Stimulated activated CD8-positive, alpha-beta memory T cell treated with anti-CD3 and anti-CD28 coated beads, Interleukin-7, amount 100 ng/mL, for 24 hours (primary cell): ENCODE data around the gene NTN1.
"Not testable (repeated sequence)": the region's sequence is repeated elsewhere in the genome, so short reads cannot be mapped to it uniquely, and the experiment has no call there.

ENCODE experiments used
- DNase-seq: peaks from one replicate; pipeline ENCODE4 v3.0.0-alpha.2; 2020; ENCODE audit warnings: low read depth

NTN1 gene

DNA sequence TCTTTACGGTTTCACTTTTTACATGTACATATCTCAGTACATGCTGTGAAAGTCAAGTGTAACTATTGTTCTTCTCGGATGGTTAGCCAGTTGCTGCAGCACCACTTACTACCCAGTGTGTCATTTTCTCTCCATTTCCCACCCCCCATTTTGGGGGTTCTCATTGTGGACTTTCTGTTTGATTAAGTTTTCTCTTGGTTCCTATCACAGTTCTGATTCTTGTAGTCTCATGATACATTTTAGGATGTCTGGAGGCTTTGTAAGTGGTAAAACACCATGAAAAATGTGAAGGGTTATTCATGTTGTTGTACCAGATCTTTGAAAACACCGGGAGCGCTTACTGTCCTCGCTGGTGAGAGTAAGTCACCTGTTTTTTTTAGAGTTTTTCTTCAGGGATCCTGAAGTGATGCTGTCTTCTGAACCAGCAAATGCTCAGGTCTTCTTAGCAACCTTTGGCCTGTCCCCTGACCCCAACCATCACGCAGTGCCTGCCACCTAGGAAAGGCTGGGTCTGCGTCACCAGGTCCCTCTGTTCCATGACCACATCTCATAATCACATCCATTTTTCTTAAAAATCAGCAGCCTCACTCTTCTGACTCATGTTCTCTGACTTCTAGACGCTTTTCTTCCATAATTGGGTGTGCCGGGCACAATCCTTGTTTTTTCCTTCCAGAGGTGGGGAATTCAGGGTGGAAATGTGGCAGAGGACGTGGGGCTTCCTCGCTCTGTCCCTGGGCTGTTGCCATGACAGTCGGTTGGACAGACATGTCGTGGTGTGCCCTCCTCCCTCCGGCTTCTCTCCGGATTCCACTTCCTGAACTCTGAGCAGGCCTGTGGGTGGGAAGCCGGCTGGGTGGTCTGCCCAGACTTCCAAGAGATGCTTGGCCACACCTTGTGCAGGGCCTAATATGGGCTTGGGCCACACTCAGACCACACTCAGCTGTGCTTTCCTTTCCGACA is 102.6 kb downstream of the NTN1 start:
- no peak for DNase-seq

DNA sequence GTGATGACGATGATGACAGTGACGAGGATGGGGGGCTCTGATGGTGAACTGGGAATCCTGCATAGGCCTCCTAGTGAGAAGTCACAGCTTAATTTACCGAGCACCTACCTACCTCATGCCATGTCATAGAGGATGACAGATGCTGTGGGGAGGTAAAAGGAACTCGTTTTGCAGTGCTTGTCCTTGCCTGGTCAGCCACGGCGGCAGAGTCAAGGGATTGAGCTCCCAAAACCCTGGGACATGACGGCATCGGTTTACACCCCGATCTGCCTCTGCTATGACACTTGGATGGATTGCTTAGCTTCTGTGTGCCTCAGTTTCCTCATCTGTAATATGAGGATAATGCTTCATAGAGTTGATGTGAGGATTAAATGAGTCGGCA is 103.2 kb downstream of the NTN1 start:
- DNase-seq = no peak

DNA sequence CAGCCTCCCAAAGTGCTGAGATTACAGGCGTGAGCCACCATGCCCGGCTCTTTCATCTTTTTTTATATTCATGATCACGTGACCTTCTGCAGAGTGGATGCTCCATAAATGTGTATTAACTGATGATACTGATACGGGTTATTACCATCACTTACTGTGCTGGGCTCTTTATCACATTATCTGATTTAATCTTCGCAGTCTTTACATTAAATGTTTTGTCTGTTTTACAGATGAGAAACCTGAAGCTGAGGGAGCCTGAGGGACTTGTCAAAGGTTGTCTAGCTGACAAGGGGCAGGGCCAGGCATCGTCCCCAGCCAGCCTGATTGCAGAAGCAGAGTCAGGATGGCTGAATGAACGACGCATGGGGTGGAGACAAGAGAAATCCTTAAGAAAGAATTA is 104.4 kb downstream of the NTN1 start:
- no peak for DNase-seq

DNA sequence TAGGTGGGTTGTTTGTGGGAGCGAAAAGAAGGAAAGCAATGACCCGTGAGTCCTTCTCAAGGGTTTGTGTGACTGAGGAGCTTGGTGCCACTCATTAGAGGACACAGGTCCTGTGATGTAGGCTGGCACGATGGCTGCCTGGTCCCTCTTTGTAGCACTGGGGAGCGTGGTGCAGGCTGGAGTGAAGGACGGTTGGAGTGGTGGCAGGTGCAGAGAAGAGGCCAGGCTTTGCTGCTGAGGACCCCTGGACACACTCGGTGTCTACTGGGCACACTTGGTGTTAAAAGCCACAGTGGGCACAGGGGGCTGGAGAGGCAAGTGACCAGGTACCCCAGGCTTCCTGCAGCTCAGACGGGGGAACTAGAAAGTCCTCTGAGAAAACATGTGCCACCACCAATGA is 106.0 kb downstream of the NTN1 start:
- DNase-seq = no peak

DNA sequence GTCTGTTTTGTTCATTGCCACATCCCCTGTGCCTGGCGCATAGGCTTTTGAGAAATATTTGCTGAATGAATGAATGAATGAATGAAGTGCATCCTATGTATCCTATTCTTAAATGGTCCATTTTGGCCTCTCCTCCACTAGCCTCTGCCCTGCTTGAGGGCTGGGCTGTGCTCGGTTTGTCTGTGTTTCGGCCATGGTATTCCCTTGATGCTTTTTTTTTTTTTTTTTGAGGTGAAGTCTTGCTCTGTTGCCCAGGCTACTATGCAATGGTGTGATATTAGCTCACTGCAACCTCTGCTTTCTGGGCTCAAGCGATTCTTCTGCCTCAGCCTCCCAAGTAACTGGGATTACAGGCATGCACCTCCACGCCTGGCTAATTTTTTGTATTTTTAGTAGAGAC is 110.1 kb downstream of the NTN1 start:
- DNase-seq = no peak

DNA sequence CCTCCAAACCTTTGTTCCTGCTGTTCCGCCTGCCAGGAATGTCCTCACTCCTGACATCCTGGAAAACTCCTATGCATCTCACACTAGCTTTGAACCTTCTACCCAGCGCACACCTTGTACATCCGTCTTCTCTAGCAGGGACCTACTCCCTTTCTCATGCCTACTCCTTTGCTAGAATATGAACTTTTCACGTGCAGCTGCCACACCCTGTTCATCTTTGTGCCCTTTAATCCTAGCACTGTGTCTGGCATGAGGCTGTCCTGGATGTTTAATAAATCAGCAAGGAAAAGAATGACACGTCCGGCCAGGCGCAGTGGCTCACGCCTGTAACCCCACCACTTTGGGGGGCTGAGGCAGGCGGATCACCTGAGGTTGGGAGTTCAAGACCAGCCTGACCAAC is 111.0 kb downstream of the NTN1 start:
- DNase-seq = no peak

DNA sequence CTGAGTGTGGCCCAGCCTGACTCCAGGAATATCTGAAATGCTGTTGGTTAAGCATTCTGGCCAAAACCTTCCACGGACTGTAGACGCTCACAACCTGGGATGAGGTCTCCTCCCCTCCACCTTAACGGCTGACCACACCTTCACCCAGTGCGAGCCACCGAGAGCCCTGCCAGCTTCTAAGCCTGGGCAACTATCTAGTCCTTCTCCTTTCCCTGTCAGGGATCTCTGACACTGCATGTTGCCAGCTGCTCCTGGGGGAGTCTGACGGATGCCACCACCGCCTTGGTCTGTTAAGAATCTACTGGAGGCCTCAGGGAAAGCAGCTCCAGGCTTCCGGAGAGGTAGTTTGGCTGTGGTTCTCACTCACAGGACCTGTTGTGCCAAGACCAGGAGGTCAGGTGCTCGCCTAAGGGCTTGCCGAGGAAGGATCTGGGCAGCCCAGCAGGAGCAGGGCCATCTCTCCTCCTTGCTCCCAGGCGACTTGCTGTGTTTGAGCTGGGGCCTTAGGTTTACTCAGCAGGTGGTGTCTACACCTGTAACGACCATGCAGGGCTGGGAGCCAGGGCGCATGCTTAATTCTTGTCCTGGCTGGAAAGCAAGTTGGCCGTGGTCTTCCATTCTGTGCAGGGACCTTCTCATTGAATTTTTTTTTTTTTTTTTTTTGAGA is 111.8 kb downstream of the NTN1 start:
- no peak for DNase-seq

DNA sequence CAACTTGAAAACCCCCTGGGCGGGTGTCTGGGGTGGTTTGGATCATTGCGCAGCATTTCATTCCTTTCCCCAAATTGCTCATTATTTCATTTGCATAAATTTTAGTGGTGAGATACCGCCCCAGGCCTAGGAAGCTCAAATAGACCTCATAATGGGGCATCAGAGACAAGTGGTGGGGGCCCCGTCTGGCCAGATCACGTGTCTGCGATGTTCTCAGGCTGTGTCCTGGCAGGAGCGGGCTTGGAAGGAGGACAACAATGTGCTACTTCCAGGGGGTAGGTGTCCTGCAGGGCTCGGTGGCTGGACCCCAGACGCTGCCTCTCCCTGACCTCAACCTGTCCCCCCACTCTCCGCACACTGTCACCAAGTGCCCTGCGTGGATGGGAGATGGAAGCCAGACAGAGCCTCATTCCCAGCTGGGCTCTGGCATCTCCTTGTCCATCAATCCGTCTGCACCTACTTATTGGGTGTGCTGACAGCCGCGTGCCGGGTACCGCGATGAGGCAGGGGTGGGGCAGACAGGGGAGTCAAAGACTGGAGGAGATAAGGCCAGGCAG is 116.9 kb downstream of the NTN1 start:
- no peak for DNase-seq

DNA sequence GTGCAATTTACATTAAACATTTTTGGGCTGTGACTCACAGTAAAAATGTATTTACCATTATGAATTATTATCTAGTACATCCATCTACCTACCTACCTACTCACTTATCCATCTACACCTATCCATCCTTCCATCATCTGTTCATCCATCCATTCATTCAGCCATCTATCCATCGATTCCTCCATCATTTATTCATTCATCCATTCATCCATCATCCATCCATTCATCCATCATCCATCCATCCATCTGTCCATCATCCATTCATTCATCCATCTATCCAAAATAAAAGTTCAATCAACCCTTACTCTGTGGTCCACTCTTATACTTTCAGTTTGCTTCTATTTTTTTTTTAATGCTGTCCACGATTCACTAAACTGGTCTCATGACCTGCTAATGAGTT is 118.4 kb downstream of the NTN1 start:
- DNase-seq = no peak

DNA sequence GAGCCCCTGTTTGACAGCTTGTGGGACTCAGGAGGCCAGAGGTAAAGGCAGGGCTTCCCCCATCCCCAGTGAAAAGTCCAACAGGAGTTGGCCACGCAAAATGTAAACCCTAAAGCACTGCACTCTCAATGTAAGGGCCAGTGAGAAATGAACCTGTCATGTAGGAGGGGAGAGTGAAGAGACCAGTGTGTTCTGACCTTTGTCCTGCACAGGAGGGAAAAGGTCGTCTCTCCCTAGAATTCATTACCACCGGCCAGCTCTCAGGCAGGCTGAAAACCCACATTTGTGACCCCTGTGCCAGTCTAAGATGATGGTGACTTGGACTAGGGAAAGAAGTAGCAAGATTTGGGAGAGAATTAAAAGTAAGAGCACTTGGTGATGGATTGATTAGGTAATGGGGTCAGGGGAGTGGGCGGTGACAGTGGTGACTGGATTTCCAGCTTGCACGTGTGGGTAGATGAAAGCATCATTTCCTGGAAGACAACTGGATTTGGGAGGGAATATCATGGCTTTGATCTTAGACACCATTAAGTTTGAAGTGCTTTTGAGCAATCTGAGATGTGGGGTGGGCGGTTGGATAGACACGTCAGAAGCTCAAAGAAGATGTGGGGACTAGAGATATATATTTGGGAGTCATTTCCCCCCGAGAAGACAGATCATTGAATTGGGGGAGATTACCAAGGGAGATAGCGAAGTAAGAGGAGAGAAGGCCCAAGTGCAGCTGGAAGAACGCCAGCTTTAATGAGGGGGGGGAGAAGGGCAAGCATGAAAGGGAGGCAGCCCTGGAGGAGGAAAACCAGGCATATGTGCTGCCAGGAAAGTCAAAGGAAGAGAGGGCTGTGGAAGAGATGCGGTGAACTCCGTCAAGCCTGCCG is 119.5 kb downstream of the NTN1 start:
- no peak for DNase-seq

DNA sequence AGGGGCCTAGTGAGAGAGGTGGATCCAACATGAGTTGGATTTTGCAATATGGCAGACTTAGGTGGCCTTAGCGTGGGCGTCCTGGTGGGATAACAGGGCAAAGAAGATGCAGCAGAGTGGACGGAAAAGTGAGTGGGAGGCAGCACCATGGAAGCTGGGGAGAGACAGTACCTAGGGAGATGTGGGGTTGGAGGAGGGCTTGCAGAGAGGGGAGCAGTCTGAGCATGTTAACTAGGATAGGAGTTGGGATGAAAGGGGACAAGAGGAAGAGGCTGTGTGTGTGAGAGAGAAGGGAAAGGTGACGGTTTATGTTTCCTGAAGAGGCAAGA is 120.1 kb downstream of the NTN1 start:
- DNase-seq = no peak

DNA sequence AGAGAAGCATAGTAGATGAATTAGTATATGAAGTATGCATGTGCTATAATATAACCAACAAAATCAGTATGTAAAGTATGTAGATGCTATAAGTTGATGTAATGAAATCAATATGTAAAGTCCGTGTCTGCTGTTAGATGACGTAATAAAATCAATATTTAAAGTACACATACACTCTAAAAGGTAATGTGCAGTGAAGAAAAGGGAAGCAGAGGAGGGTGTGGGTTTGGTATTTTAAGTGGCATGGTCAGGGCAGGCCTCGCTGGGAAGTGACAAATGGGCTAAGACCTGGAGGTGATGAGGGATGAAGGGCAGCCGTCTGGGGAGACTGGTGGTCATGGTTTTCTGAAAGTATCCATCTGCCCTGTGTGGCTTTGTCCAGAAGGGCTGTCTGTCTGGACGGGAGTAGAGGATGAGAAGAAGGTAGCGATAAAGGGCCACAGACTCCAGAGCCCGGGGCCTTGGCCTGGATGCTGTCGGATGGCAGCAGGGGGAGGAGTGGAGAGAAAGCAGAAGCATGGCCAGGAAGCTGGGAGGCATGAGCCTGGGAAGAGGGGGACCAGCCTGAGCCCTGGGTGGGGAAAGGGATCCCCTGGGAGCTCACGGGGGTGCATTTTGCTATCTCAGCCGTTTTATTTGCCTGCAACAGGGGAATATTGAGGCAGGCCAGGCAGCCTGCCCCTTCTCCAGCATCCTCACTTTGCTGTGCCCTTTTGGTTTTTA is 121.6 kb downstream of the NTN1 start:
- DNase-seq = no peak

DNA sequence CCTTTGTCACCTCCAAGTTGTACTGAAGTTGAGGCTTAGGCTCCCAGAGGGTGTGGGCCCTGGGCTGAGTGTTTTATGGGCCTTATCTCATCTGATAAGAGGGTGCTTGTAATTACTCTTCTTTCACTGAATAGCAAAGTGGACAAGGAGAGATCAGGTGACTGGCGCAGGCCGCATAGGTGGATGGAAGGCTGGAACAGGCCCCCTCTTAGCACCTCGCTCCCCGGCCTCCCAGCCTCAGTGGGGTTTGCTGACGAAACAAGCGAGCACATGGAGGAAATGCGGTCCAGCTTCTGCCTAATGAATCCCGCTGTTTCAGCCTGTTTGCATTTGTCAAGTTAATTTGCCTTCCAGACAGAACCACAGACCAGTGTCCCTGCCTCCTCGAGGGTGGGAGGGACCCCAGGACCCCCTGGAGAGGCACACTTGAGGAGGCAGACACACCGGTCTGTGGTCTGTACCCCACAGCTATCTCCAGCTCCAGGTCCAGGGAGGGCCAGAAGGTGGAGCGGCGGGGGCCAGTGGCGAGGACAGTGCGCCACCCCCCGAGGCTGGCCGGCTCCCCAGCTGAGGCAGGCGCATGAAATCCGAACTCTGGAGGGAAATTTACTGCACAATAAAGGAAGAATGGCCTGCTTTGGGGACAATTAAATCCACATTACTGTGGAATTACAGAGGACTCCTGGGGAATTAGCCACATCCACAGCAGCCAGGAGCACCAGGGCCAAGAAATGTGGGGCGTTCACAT is 123.4 kb downstream of the NTN1 start:
- no peak for DNase-seq

DNA sequence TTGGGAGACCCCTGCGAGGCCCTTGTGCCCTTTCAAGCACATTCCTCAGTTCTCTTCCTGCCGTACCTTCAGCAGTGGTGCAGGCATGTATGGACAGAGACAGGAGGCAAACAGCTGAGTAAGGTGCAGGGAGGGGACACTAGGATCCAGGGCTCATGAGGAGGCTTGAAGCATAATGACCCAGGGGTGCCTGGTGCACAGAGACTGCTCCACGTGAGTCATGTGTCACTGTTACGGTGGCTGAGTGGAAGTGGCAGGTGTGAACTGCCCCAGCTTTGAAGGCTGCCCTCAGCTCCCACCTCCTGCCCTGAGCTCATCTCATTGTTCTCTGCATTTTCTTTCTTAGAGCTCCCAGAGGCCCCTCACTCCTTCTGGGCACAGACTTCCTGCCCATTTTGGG is 124.8 kb downstream of the NTN1 start:
- DNase-seq = no peak

DNA sequence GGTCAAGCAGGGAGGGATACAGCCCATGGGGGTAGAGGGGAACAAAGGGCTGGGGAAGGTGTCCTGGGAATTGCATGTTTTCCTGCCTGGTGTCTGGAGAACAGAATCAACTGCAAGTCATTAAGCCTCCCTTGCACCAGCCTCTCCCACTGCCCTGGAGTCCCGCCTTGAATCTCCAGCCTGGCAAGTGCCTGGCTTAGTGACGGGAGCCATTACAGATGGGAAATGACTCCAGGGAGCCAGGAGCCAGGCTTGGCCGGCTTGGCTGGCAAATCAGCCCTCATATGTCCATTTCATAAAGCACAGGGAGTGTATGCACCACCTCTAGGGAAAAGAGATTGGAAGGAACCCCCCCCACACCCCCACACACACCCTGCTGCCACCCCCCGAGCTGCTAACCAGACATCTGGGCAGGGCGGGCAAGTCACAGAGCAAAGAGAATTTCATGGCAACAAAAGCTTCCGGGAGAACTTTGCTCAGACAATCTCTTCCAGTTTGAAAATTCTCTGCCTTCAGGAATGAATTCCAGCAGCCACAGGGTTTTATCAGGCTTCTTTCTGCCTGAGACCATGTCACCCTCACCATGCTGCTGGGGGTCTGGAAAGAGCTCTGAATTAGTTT is 127.7 kb downstream of the NTN1 start:
- no peak for DNase-seq

DNA sequence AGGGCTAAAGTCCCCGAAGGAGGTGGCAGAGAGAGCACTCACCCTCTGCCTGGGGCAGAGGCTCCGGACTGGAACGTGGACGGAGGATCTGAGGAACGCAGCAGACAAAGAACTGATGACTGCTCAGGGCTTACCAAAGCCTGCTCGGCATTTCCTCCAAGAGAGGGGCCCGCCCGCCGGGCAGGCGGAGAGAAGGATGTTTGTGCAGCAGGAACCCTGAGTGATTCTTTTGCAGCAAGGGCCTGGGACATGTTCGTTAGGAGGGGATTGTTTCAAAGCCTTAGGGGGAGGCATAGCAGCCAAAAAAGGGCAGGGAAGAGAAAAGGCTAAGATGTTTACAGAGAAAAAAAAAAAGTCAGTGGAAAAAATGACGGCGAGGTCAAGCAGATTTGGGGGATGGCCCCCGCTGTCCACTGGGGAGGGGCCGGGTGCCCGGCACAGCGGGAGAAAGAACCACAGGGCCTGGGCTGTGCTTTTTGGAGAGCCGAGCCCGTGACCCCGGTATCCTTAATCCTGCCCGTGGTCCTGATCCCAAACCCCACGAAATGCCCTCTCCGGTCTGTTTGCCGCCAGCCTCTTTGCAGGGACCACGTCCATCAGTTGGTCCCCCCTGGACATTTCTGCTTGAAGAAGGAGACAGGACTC is 129.3 kb downstream of the NTN1 start:
- DNase-seq = no peak

DNA sequence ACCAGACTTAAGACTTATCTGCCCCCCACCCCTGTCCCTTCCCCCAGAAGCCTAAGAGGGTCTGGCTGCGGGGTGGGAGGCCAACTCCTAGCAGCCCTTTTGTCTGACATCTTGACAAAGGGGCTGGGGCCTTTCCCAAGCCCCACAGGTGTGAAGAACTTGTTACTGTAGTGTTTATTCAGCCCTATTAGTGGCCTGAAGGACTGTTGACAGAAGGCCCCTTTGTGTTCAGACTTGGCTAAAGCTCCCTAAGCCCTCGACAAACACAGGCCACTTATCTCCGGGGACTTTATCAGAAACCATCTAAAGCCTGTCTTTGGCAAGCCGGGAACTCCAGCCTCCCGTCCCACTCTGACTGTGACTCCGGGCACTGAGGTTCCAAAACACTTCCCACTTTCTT is 129.8 kb downstream of the NTN1 start:
- no peak for DNase-seq

DNA sequence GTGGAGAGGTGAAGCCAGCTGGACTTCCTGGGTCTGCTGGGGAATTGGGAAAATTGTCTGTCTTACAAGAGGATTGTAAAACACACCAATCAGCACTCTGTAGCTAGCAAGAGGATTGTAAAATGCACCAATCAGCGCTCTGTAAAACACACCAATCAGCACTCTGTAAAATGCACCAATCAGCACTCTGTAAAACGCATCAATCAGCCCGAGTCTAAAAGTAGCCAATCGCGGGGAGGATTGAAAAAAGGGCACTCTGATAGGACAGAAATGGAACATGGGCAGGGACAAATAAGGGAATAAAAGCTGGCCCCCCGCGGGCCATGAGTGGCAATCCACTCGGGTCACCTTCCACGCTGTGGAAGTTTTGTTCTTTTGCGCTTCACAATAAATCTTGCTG is 130.4 kb downstream of the NTN1 start:
- DNase-seq = not testable (repeated sequence)

DNA sequence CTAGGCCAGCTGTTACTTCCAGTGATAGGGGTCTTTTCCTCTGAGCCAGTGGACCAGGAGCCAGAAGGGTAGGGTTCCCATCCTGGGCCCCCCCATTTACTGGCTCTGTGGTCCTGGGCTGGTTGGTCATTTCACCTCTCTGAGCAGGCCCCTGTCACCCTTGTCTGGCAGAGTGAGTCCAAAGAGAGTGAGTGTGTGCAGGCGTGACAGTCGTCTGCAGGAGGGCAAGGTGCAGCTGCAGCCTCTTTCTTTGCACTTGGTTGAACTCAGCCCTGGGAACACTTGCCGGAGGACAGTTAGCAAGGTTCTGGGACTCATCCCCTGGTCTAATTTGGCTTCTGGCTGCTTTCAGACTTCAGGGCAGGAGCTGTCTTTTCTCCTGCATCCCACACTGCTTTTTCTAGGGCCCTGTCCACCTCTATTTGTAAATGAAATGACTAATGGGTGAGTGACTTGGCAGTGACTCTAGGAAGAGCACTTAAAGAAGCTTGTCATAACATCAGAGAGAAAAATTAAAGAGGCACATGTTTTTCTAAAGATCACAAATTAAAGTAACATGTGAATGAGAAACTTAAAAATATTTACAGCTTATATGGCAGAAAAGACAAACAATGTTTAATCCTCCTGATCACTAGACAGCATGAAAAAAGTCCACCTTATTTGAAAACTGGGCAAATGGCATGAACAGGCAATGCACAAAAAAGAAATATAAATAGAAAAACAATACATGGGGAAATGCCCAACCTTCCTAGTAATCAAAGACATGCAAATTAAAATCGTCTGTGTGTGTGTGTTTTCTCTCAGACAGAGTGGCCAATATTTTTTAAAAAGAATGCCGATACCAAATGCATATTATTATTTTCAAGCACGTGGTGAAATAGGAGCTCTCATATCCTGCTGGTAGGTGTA is 137.5 kb downstream of the NTN1 start:
- no peak for DNase-seq
